Astrocyte (in vitro differentiated cells and primary cell): Measurements from ENCODE around the gene ATOSA.

Source experiments
- CTCF ChIP-seq: IDR thresholded peaks from 2 replicates; pipeline ENCODE4 v1.5.1; 2011; ENCODE audit warnings: low read depth, mild to moderate bottlenecking, inconsistent platforms, low read length, moderate library complexity; ENCODE audit not compliant: insufficient read depth
- EZH2 ChIP-seq: IDR thresholded peaks from 2 replicates; pipeline ENCODE4 v1.6.1; 2012; ENCODE audit warnings: mild to moderate bottlenecking, low read length, inconsistent platforms; ENCODE audit not compliant: insufficient read depth

- no peak for TF ChIP-seq CTCF
- TF ChIP-seq EZH2 = no peak
These were observed 2.3 kb upstream of the ATOSA start for GRCh38 chr15:52681441-52681840.
